ENCODE results near the gene BCAS3.

GRCh38 chr17:61381537-61381936 is 703.9 kb downstream of the BCAS3 start:
- TF ChIP-seq EZH2phosphoT487 (IDR thresholded peaks at IDR 0.05; ENCODE audit: borderline replicate concordance) (no peak), POLR2A (IDR thresholded peaks at IDR 0.05; ENCODE audit: borderline replicate concordance, extremely low read depth, insufficient read depth, insufficient read length) (no peak), ZNF274 (IDR thresholded peaks at IDR 0.05; ENCODE audit: low read depth, low read length) (no peak), YY1 (IDR thresholded peaks at IDR 0.05; ENCODE audit: extremely low read depth, insufficient replicate concordance, low read depth, low read length) (no peak)
- TF ChIP-seq, protein P1, sequence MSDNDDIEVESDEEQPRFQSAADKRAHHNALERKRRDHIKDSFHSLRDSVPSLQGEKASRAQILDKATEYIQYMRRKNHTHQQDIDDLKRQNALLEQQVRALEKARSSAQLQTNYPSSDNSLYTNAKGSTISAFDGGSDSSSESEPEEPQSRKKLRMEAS (IDR thresholded peaks at IDR 0.05), result no peak

Measured in HCT116 (cell line).